HepG2 (cell line): ENCODE data around the gene SH2D3A. TPM values are rescaled to one million over a fixed set of nuclear protein-coding genes. Genes with fewer than 3 reads are reported as not detected.

ENCODE experiments used
- ARNTL ChIP-seq: sonication (generic); formaldehyde crosslinking; IDR thresholded peaks from 2 replicates; pipeline ENCODE4 v1.4.0; 2020; ENCODE audit warnings: mild to moderate bottlenecking, missing genetic modification reagents
- GABPA ChIP-seq, 2 experiments: IDR thresholded peaks; 2 replicates each; pipeline ENCODE4 v1.6.1; 2011 to 2016; ENCODE audit warnings: low read depth in 2 of 2, low read length in 1 of 2, missing biosample characterization in 1 of 2, missing genetic modification characterization in 1 of 2
- GPBP1L1 ChIP-seq: sonication (generic); formaldehyde crosslinking; IDR thresholded peaks from 2 replicates; pipeline ENCODE4 v1.5.0; 2020; ENCODE audit warnings: mild to moderate bottlenecking, missing genetic modification reagents
- HMG20A ChIP-seq: IDR thresholded peaks from 2 replicates; pipeline ENCODE4 v1.6.1; 2016; ENCODE audit warnings: borderline replicate concordance
- LCORL ChIP-seq, 2 experiments: fragments of 450-650 bp in 1 of 2; sonication (generic) in 1 of 2; formaldehyde crosslinking in 1 of 2; IDR thresholded peaks; 2 replicates each; pipeline versions ENCODE4 v1.5.0 to v1.6.1; 2017 to 2020; ENCODE audit warnings: antibody characterized with exemption in 1 of 2, missing genetic modification reagents in 1 of 2
- MNT ChIP-seq: fragments of 450-650 bp; IDR thresholded peaks from 2 replicates; pipeline ENCODE4 v1.6.1; 2016
- MXI1 ChIP-seq: IDR thresholded peaks from 3 replicates; pipeline ENCODE4 v1.6.1; 2012; ENCODE audit warnings: low read depth, low read length, inconsistent platforms, borderline replicate concordance
- PLSCR1 ChIP-seq: sonication (generic); formaldehyde crosslinking; IDR thresholded peaks from 2 replicates; pipeline ENCODE4 v1.5.0; 2020; ENCODE audit warnings: missing genetic modification reagents, mild to moderate bottlenecking, borderline replicate concordance
- POLR2A ChIP-seq, 2 experiments: IDR thresholded peaks; 2 replicates each; pipeline ENCODE4 v1.6.1; 2011; ENCODE audit warnings: low read depth in 2 of 2, low read length in 2 of 2, mild to moderate bottlenecking in 1 of 2, moderate library complexity in 1 of 2; ENCODE audit not compliant: insufficient read depth in 1 of 2
- SIN3A ChIP-seq: IDR thresholded peaks from 2 replicates; pipeline ENCODE4 v1.6.1; 2011; ENCODE audit warnings: low read depth, mild to moderate bottlenecking, control low read depth, low read length, borderline replicate concordance
- SKIL ChIP-seq: sonication (generic); formaldehyde crosslinking; IDR thresholded peaks from 2 replicates; pipeline ENCODE4 v1.8.0; 2022; ENCODE audit warnings: missing genetic modification reagents, mild to moderate bottlenecking, moderate library complexity, borderline replicate concordance
- UBTF ChIP-seq: sonication (generic); formaldehyde crosslinking; IDR thresholded peaks from 2 replicates; pipeline ENCODE4 v1.4.0; 2020; ENCODE audit warnings: mild to moderate bottlenecking, missing genetic modification reagents
- ZBTB21 ChIP-seq: sonication (generic); formaldehyde crosslinking; IDR thresholded peaks from 2 replicates; pipeline ENCODE4 v1.4.0; 2020; ENCODE audit warnings: missing genetic modification reagents
- ZFP36 ChIP-seq: fragments of 150-350 bp; IDR thresholded peaks from 2 replicates; pipeline ENCODE4 v1.6.1; 2018; ENCODE audit warnings: borderline replicate concordance, low read length, low read depth; ENCODE audit not compliant: partially characterized antibody
- ZNF235 ChIP-seq: sonication (generic); formaldehyde crosslinking; IDR thresholded peaks from 2 replicates; pipeline ENCODE4 v1.8.1; 2023; ENCODE audit warnings: mild to moderate bottlenecking, missing genetic modification reagents, borderline replicate concordance
- ZNF746 ChIP-seq: sonication (generic); formaldehyde crosslinking; IDR thresholded peaks from 2 replicates; pipeline ENCODE4 v1.8.0; 2022; ENCODE audit warnings: mild to moderate bottlenecking, missing genetic modification reagents
- ZUFSP ChIP-seq: sonication (generic); formaldehyde crosslinking; IDR thresholded peaks from 2 replicates; pipeline ENCODE4 v1.9.0; 2021; ENCODE audit warnings: missing genetic modification reagents, mild to moderate bottlenecking, borderline replicate concordance
- polyA plus RNA-seq, 8 experiments: library from polyadenylated mRNA; depleted of rRNA in 3 of 8; stranded (reverse) in 7 of 8; unstranded in 1 of 8; fragments of >200 nt; fragmentation: Illumina TruSeq in 4 of 8; extraction: Trizol in 4 of 8; gene quantifications; 2 replicates each; pipeline versions ENCODE4 v1.2.1 to v1.2.3, GENCODE V29; 2011 to 2016; ENCODE audit warnings: low read depth in 4 of 8, missing spikeins in 1 of 8, mixed read lengths in 1 of 8; ENCODE audit not compliant: insufficient read depth in 1 of 8
- total RNA-seq, 5 experiments: library from RNA; depleted of rRNA; stranded (reverse); fragments of >200 nt; fragmentation: Illumina TruSeq; extraction: Trizol; gene quantifications; 2 replicates each; pipeline ENCODE4 v1.2.3, GENCODE V29; 2016; ENCODE audit warnings: low read depth in 1 of 5

SH2D3A gene
- total and polyA plus RNA-seq, 2 of the 13 experiments (the other 11 are each of a cell fraction or from before 2014, with no cell fraction given): 1.0 to 2.2 TPM

GRCh38 chr19:6734096-6734696, 33.0 kb downstream of the SH2D3A start (continued):
- TF ChIP-seq ARNTL (CRISPR knock-in tag) (no peak), HMG20A (CRISPR knock-in tag) (peak; percentile 33; the same call in 1 of the 2 replicates), POLR2A (IDR thresholded peaks at IDR 0.05; ENCODE audit: insufficient read depth in 1 of 2, low read depth in 2 of 2, low read length in 2 of 2) (peak in 1 of 2 experiments; percentile 54; a peak in 1 of 4 replicates), UBTF (CRISPR knock-in tag) (no peak), MXI1 (peak; percentile 54; the same call in 1 of the 3 replicates), SKIL (CRISPR knock-in tag) (peak; percentile 82), GPBP1L1 (CRISPR knock-in tag) (no peak), ZNF235 (CRISPR knock-in tag) (no peak), MNT (no peak), LCORL (IDR thresholded peaks at IDR 0.05) (no peak), LCORL (CRISPR knock-in tag; IDR thresholded peaks at IDR 0.05) (peak; percentile 71), PLSCR1 (CRISPR knock-in tag) (no peak), SIN3A (peak; percentile 57; the same call in 1 of the 2 replicates), GABPA (IDR thresholded peaks at IDR 0.05; ENCODE audit: low read depth, low read length) (0 out of 2 replicates have a peak, but pooled peaks have one; percentile 17), GABPA (CRISPR knock-in tag; IDR thresholded peaks at IDR 0.05; ENCODE audit: low read depth) (peak; percentile 82), ZBTB21 (CRISPR knock-in tag) (peak; percentile 78), ZNF746 (CRISPR knock-in tag) (peak; percentile 50; the same call in 1 of the 2 replicates), ZUFSP (CRISPR knock-in tag) (no peak), ZFP36 (no peak)
